HEK293T (cell line): ENCODE measurements around the gene BRD2.

Experiments
- ARNT ChIP-seq: fragments of 450-650 bp; IDR thresholded peaks from 2 replicates; pipeline ENCODE4 v1.6.1; 2017; ENCODE audit warnings: mild to moderate bottlenecking
- ELF4 ChIP-seq: fragments of 450-650 bp; IDR thresholded peaks from 2 replicates; pipeline ENCODE4 v1.6.1; 2017; ENCODE audit warnings: antibody characterized with exemption
- FOXA1 ChIP-seq: fragments of 450-650 bp; IDR thresholded peaks from 2 replicates; pipeline ENCODE4 v1.6.1; 2016; ENCODE audit warnings: mild to moderate bottlenecking
- FOXK2 ChIP-seq: fragments of 450-650 bp; IDR thresholded peaks from 2 replicates; pipeline ENCODE4 v1.6.1; 2016; ENCODE audit warnings: mild to moderate bottlenecking
- FOXM1 ChIP-seq: fragments of 450-650 bp; IDR thresholded peaks from 2 replicates; pipeline ENCODE4 v1.6.1; 2017; ENCODE audit warnings: mild to moderate bottlenecking, borderline replicate concordance
- HDGF ChIP-seq: fragments of 450-650 bp; IDR thresholded peaks from 2 replicates; pipeline ENCODE4 v1.6.1; 2017; ENCODE audit warnings: antibody characterized with exemption, borderline replicate concordance
- SP1 ChIP-seq: fragments of 450-650 bp; IDR thresholded peaks from 2 replicates; pipeline ENCODE4 v1.6.1; 2017
- SUZ12 ChIP-seq: fragments of 450-650 bp; IDR thresholded peaks from 2 replicates; pipeline ENCODE4 v1.6.1; 2016; ENCODE audit warnings: mild to moderate bottlenecking
- TARDBP ChIP-seq: fragments of 450-650 bp; IDR thresholded peaks from 2 replicates; pipeline ENCODE4 v1.6.1; 2016
- TF ChIP-seq, protein P1 (sequence below): fragments of 450-650 bp; IDR thresholded peaks from 2 replicates; pipeline ENCODE4 v1.6.1; 2016

DNA sequence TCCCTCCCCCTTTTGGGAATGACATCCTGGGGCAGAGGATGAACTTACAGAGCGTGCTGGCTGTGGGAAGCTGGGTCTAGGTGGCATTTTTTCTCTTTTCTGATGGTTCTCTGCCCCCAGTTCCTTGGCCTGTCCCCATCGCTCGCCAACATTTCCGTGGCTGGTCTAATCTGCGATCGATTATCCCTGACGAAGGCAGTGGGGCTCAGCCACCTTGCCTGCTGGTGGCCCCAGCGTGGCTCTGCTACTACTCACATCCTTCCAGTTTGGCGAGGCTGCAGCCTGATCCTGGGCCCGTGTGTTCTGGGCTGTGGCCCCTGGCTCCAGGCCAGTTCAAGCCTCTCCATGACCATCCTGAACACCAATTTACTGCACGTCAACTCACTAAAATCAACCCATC, 47.4 kb downstream of the BRD2 start:
- TF ChIP-seq FOXM1 (no peak), ELF4 (no peak), SP1 (no peak), FOXA1 (no peak), HDGF (no peak), FOXK2 (no peak), SUZ12 (no peak), ARNT (no peak), TARDBP (no peak)
- TF ChIP-seq, protein P1, sequence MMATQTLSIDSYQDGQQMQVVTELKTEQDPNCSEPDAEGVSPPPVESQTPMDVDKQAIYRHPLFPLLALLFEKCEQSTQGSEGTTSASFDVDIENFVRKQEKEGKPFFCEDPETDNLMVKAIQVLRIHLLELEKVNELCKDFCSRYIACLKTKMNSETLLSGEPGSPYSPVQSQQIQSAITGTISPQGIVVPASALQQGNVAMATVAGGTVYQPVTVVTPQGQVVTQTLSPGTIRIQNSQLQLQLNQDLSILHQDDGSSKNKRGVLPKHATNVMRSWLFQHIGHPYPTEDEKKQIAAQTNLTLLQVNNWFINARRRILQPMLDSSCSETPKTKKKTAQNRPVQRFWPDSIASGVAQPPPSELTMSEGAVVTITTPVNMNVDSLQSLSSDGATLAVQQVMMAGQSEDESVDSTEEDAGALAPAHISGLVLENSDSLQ = no peak
